HepG2 (cell line): ENCODE results near the gene CENPB. TPM values are rescaled to one million over a fixed set of nuclear protein-coding genes. Genes with fewer than 3 reads are reported as not detected.
A peak's percentile ranks its signal among the peaks of the same experiment; 100 is the strongest.

Experiments used
- CBX1 ChIP-seq: IDR thresholded peaks from one replicate; pipeline ENCODE4 v1.6.1; 2016; ENCODE audit warnings: antibody characterized with exemption, low read depth
- FOXP1 ChIP-seq, 2 experiments: fragments of 450-650 bp in 1 of 2; IDR thresholded peaks; 2 replicates each; pipeline ENCODE4 v1.6.1; 2017 to 2018; ENCODE audit warnings: antibody characterized with exemption in 1 of 2
- ZNF282 ChIP-seq: fragments of 450-650 bp; IDR thresholded peaks from 2 replicates; pipeline ENCODE4 v1.6.1; 2018; ENCODE audit not compliant: partially characterized antibody
- ZNF430 ChIP-seq: sonication (generic); formaldehyde crosslinking; IDR thresholded peaks from 2 replicates; pipeline ENCODE4 v1.9.0; 2021; ENCODE audit warnings: mild to moderate bottlenecking, missing genetic modification reagents
- ZNF788 ChIP-seq: sonication (generic); formaldehyde crosslinking; IDR thresholded peaks from 2 replicates; pipeline ENCODE4 v1.5.0; 2020; ENCODE audit warnings: mild to moderate bottlenecking, missing genetic modification reagents, borderline replicate concordance
- polyA plus RNA-seq, 8 experiments: library from polyadenylated mRNA; depleted of rRNA in 3 of 8; stranded (reverse) in 7 of 8; unstranded in 1 of 8; fragments of >200 nt; fragmentation: Illumina TruSeq in 4 of 8; extraction: Trizol in 4 of 8; gene quantifications; 2 replicates each; pipeline versions ENCODE4 v1.2.1 to v1.2.3, GENCODE V29; 2011 to 2016; ENCODE audit warnings: low read depth in 4 of 8, missing spikeins in 1 of 8, mixed read lengths in 1 of 8; ENCODE audit not compliant: insufficient read depth in 1 of 8
- total RNA-seq, 5 experiments: library from RNA; depleted of rRNA; stranded (reverse); fragments of >200 nt; fragmentation: Illumina TruSeq; extraction: Trizol; gene quantifications; 2 replicates each; pipeline ENCODE4 v1.2.3, GENCODE V29; 2016; ENCODE audit warnings: low read depth in 1 of 5
- TF ChIP-seq, protein P1 (sequence below): sonication (generic); formaldehyde crosslinking; IDR thresholded peaks from 2 replicates; pipeline ENCODE4 v1.5.1; 2020; ENCODE audit warnings: mild to moderate bottlenecking, missing genetic modification reagents, borderline replicate concordance
- TF ChIP-seq, protein P2 (sequence below): sonication (generic); formaldehyde crosslinking; IDR thresholded peaks from 2 replicates; pipeline ENCODE4 v1.5.1; 2020; ENCODE audit warnings: mild to moderate bottlenecking, missing genetic modification reagents
- TF ChIP-seq, protein P3 (sequence below): sonication (generic); formaldehyde crosslinking; IDR thresholded peaks from 2 replicates; pipeline ENCODE4 v1.5.1; 2020; ENCODE audit warnings: mild to moderate bottlenecking, missing genetic modification reagents, moderate library complexity
- TF ChIP-seq, protein P4 (sequence below): IDR thresholded peaks from 2 replicates; pipeline ENCODE4 v1.6.1; 2012; ENCODE audit warnings: inconsistent platforms

Gene CENPB
- total and polyA plus RNA-seq, 2 of the 13 experiments (the other 11 are each of a cell fraction or from before 2014, with no cell fraction given): 10.4 to 54.5 TPM

DNA sequence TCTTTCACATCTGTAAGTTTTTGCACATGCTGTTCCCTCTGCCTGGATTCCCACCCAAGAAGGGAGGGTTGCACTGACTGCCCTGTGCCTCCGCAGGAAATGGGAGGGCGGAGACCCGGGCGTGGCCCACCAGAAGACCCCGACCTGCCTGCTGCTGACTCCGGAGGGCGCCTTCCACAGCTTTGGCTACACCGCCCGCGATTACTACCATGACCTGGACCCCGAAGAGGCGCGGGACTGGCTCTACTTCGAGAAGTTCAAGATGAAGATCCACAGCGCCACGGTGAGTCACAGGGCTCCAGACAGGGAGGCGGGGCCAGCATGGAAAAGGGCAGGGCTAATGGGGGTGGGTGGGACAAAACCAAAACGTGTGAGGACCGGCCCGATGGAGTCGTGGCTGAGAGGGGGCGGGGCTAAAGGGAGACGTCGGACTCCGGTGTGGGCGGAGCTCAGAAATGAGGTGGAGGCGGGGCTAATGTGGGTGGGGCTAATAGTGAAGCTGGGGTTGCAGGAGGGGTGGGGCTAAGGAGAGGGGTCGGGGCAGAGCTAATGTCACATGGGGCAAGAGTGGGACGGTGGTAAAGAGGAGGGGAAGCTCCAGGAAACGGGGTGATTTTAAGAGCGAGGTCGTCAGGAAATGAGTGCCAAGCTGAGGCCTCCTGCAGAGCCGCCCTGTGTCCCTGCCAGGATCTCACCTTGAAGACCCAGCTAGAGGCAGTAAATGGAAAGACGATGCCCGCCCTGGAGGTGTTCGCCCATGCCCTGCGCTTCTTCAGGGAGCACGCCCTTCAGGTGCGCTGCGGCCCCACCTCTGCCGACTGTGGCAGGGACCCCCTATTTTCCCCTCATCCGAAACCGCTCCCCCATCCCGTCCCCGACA, 41.5 kb downstream of the CENPB start (continued):
- TF ChIP-seq, protein P1, sequence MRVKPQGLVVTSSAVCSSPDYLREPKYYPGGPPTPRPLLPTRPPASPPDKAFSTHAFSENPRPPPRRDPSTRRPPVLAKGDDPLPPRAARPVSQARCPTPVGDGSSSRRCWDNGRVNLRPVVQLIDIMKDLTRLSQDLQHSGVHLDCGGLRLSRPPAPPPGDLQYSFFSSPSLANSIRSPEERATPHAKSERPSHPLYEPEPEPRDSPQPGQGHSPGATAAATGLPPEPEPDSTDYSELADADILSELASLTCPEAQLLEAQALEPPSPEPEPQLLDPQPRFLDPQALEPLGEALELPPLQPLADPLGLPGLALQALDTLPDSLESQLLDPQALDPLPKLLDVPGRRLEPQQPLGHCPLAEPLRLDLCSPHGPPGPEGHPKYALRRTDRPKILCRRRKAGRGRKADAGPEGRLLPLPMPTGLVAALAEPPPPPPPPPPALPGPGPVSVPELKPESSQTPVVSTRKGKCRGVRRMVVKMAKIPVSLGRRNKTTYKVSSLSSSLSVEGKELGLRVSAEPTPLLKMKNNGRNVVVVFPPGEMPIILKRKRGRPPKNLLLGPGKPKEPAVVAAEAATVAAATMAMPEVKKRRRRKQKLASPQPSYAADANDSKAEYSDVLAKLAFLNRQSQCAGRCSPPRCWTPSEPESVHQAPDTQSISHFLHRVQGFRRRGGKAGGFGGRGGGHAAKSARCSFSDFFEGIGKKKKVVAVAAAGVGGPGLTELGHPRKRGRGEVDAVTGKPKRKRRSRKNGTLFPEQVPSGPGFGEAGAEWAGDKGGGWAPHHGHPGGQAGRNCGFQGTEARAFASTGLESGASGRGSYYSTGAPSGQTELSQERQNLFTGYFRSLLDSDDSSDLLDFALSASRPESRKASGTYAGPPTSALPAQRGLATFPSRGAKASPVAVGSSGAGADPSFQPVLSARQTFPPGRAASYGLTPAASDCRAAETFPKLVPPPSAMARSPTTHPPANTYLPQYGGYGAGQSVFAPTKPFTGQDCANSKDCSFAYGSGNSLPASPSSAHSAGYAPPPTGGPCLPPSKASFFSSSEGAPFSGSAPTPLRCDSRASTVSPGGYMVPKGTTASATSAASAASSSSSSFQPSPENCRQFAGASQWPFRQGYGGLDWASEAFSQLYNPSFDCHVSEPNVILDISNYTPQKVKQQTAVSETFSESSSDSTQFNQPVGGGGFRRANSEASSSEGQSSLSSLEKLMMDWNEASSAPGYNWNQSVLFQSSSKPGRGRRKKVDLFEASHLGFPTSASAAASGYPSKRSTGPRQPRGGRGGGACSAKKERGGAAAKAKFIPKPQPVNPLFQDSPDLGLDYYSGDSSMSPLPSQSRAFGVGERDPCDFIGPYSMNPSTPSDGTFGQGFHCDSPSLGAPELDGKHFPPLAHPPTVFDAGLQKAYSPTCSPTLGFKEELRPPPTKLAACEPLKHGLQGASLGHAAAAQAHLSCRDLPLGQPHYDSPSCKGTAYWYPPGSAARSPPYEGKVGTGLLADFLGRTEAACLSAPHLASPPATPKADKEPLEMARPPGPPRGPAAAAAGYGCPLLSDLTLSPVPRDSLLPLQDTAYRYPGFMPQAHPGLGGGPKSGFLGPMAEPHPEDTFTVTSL: no peak
- TF ChIP-seq, protein P2, sequence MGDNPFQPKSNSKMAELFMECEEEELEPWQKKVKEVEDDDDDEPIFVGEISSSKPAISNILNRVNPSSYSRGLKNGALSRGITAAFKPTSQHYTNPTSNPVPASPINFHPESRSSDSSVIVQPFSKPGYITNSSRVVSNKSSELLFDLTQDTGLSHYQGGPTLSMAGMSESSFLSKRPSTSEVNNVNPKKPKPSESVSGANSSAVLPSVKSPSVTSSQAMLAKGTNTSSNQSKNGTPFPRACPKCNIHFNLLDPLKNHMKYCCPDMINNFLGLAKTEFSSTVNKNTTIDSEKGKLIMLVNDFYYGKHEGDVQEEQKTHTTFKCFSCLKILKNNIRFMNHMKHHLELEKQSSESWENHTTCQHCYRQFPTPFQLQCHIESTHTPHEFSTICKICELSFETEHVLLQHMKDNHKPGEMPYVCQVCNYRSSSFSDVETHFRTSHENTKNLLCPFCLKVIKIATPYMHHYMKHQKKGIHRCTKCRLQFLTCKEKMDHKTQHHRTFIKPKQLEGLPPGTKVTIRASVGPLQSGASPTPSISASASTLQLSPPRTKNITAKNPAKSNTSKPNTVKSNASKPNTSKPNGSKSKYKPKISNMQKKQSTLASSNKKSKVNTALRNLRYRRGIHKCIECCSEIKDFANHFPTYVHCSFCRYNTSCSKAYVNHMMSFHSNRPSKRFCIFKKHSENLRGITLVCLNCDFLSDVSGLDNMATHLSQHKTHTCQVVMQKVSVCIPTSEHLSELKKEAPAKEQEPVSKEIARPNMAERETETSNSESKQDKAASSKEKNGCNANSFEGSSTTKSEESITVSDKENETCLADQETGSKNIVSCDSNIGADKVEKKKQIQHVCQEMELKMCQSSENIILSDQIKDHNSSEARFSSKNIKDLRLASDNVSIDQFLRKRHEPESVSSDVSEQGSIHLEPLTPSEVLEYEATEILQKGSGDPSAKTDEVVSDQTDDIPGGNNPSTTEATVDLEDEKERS: peak; percentile 68; the same call in 1 of the 2 replicates
- TF ChIP-seq FOXP1 (IDR thresholded peaks at IDR 0.05) (no peak), FOXP1 (CRISPR knock-in tag; IDR thresholded peaks at IDR 0.05) (no peak), ZNF282 (no peak), ZNF788 (CRISPR knock-in tag) (0 out of 2 replicates have a peak, but pooled peaks have one; percentile 20), CBX1 (no peak), ZNF430 (CRISPR knock-in tag) (0 out of 2 replicates have a peak, but pooled peaks have one; percentile 30)
- TF ChIP-seq, protein P3, sequence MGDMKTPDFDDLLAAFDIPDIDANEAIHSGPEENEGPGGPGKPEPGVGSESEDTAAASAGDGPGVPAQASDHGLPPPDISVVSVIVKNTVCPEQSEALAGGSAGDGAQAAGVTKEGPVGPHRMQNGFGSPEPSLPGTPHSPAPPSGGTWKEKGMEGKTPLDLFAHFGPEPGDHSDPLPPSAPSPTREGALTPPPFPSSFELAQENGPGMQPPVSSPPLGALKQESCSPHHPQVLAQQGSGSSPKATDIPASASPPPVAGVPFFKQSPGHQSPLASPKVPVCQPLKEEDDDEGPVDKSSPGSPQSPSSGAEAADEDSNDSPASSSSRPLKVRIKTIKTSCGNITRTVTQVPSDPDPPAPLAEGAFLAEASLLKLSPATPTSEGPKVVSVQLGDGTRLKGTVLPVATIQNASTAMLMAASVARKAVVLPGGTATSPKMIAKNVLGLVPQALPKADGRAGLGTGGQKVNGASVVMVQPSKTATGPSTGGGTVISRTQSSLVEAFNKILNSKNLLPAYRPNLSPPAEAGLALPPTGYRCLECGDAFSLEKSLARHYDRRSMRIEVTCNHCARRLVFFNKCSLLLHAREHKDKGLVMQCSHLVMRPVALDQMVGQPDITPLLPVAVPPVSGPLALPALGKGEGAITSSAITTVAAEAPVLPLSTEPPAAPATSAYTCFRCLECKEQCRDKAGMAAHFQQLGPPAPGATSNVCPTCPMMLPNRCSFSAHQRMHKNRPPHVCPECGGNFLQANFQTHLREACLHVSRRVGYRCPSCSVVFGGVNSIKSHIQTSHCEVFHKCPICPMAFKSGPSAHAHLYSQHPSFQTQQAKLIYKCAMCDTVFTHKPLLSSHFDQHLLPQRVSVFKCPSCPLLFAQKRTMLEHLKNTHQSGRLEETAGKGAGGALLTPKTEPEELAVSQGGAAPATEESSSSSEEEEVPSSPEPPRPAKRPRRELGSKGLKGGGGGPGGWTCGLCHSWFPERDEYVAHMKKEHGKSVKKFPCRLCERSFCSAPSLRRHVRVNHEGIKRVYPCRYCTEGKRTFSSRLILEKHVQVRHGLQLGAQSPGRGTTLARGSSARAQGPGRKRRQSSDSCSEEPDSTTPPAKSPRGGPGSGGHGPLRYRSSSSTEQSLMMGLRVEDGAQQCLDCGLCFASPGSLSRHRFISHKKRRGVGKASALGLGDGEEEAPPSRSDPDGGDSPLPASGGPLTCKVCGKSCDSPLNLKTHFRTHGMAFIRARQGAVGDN: peak; percentile 55
- TF ChIP-seq, protein P4, sequence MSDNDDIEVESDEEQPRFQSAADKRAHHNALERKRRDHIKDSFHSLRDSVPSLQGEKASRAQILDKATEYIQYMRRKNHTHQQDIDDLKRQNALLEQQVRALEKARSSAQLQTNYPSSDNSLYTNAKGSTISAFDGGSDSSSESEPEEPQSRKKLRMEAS: peak; percentile 43; the same call in 1 of the 2 replicates
